Keratinocyte (primary cell): ENCODE measurements around the gene ROPN1L. TPM values are rescaled to one million over a fixed set of nuclear protein-coding genes. Genes with fewer than 3 reads are reported as not detected.

ENCODE experiments used
- DNase-seq: peaks from one replicate; pipeline ENCODE4 v3.0.0-alpha.2; 2011; ENCODE audit warnings: low read depth, missing footprints, low spot score
- FAIRE-seq: peaks from 2 replicates; lab custom pipeline; 2011; peaks lifted over from hg19 to GRCh38; lab: Jason Lieb, UNC
- H2AFZ ChIP-seq: 2 replicates; pipeline ENCODE4 v1.6.0; 2012; ENCODE audit warnings: low read length, control low read depth, inconsistent platforms; ENCODE audit not compliant: control insufficient read depth
- H3K27ac ChIP-seq: 2 replicates; pipeline ENCODE4 v1.5.1; 2011; ENCODE audit warnings: low read length; ENCODE audit not compliant: control insufficient read depth, insufficient read depth
- H3K27me3 ChIP-seq: 3 replicates; pipeline ENCODE4 v1.6.0; 2011; ENCODE audit warnings: low read length; ENCODE audit not compliant: control insufficient read depth, insufficient read depth; ENCODE audit errors: extremely low read depth
- H3K36me3 ChIP-seq, 2 experiments: 2 replicates in 1 of 2; 3 replicates in 1 of 2; pipeline ENCODE4 v1.5.1; 2011; ENCODE audit warnings: low read length in 2 of 2, mild to moderate bottlenecking in 1 of 2; ENCODE audit not compliant: control insufficient read depth in 2 of 2, insufficient read depth in 2 of 2; ENCODE audit errors: extremely low read depth in 1 of 2
- H3K4me1 ChIP-seq: 3 replicates; pipeline ENCODE4 v1.5.1; 2011; ENCODE audit warnings: low read length; ENCODE audit not compliant: control insufficient read depth, insufficient read depth; ENCODE audit errors: extremely low read depth
- H3K4me2 ChIP-seq: 3 replicates; pipeline ENCODE4 v1.6.0; 2011; ENCODE audit warnings: low read depth, low read length; ENCODE audit not compliant: control insufficient read depth, insufficient read depth; ENCODE audit errors: extremely low read depth
- H3K4me3 ChIP-seq, 3 experiments: fragments of 200-600 bp in 1 of 3; sonication (generic) in 1 of 3; 2 replicates in 2 of 3; 3 replicates in 1 of 3; pipeline ENCODE4 v1.5.1; 2011 to 2016; ENCODE audit warnings: low read length in 3 of 3, mild to moderate bottlenecking in 3 of 3, control low read depth in 2 of 3, inconsistent platforms in 1 of 3, low read depth in 1 of 3, mixed read lengths in 1 of 3, mixed run types in 1 of 3, moderate library complexity in 1 of 3; ENCODE audit not compliant: control insufficient read depth in 2 of 3, insufficient read depth in 2 of 3; ENCODE audit errors: extremely low read depth in 1 of 3
- H3K79me2 ChIP-seq: 2 replicates; pipeline ENCODE4 v1.6.0; 2012; ENCODE audit warnings: low read length; ENCODE audit not compliant: control insufficient read depth, insufficient read depth
- H3K9ac ChIP-seq: 3 replicates; pipeline ENCODE4 v1.6.0; 2011; ENCODE audit warnings: low read length; ENCODE audit not compliant: control insufficient read depth, insufficient read depth; ENCODE audit errors: extremely low read depth
- H3K9me1 ChIP-seq: 3 replicates; pipeline ENCODE4 v1.6.0; 2011; ENCODE audit warnings: low read length; ENCODE audit not compliant: control insufficient read depth, insufficient read depth; ENCODE audit errors: extremely low read depth
- H3K9me3 ChIP-seq: 2 replicates; pipeline ENCODE4 v1.5.1; 2012; ENCODE audit warnings: low read depth, low read length; ENCODE audit not compliant: control insufficient read depth
- H4K20me1 ChIP-seq: 3 replicates; pipeline ENCODE4 v1.6.0; 2011; ENCODE audit warnings: low read length; ENCODE audit not compliant: control insufficient read depth, insufficient read depth; ENCODE audit errors: extremely low read depth
- EZH2 ChIP-seq: IDR thresholded peaks from one replicate; pipeline ENCODE4 v1.6.1; 2012; ENCODE audit warnings: inconsistent platforms, mild to moderate bottlenecking, low read length, moderate library complexity
- dilution Hi-C: fragments of 300-500 bp; cut with MboI; formaldehyde crosslinking; loops from one replicate; pipeline ENCODE4 v1.7.0; 2020; ENCODE audit warnings: low sequenced_read_pairs; ENCODE audit not compliant: extremely low pct_ligation_motif_present
- polyA plus RNA-seq, 5 experiments: library from polyadenylated mRNA; depleted of rRNA in 3 of 5; stranded (reverse) in 3 of 5; stranded (forward) in 1 of 5; unstranded in 1 of 5; fragments of >200 nt; gene quantifications; 1 replicate in 1 of 5; 2 replicates in 3 of 5; 3 replicates in 1 of 5; pipeline versions ENCODE4 v1.2.1 to v1.2.3, GENCODE V29; 2011 to 2012; ENCODE audit warnings: missing spikeins in 2 of 5, low read depth in 1 of 5, low replicate concordance in 1 of 5
- TF ChIP-seq, protein P1 (sequence below), 3 experiments: IDR thresholded peaks in 1 of 3; conservative IDR thresholded peaks in 1 of 3; optimal IDR thresholded peaks in 1 of 3; 2 replicates in 2 of 3; 3 replicates in 1 of 3; pipeline versions ENCODE3 to v1.5.1; 2011; ENCODE audit warnings: low read length in 3 of 3, mild to moderate bottlenecking in 3 of 3, moderate library complexity in 2 of 3, control low read depth in 1 of 3, inconsistent platforms in 1 of 3; ENCODE audit not compliant: insufficient read depth in 2 of 3; ENCODE audit errors: extremely low read depth in 1 of 3

ROPN1L gene
- polyA plus RNA-seq, 1 donor (not counting 4 experiments of a cell fraction or from before 2014, with no cell fraction given) = not detected

DNA sequence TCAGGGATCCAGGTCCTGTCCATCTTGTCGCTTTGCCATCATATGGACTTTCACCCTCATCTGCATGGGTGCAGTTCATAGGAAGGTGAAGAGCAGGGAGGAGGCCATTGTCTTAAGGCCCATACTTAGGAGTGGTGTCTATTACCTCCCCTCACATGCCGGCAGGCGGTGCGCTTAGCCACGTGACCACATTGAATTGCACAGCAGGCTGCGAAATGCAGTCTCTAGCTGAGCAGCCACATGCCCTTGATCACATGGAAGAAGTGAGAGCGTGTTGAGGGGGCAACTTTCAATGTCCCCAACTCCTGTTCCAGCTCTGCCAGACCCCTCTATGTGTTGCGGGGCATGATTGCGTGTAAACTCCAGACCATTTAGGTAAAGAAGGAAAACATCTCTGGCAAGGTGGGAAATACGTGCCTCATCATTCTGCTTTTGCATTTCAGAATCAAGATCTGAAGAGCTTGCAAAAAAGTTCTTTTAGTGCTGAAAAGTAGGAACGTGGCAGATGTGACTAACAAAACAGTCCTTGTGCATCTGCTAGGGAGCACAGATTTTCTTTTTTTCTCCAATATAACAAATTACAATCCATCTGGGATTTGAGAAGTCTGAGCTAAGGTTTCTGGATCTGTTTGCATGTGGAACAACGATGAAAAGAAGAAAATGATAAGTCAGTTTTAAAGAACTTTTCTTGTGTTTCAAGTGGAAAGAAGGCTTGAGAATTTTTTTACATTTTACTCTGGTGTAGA lies 34.4 kb downstream of the ROPN1L start:
- Histone ChIP-seq H3K9me3 (no peaks in the 10 kb centered on the region), H3K4me3 (no peak overlapping the region), H3K36me3 (no peaks in the 10 kb centered on the region), H2AFZ (no peak overlapping the region), H3K27ac (no peak overlapping the region), H4K20me1 (no peaks in the 10 kb centered on the region), H3K9me1 (no peaks in the 10 kb centered on the region), H3K27me3 (no peaks in the 10 kb centered on the region), H3K79me2 (no peaks in the 10 kb centered on the region), H3K4me1 (peaks cover 14% of the 10 kb centered on the region), H3K4me2 (no peak overlapping the region), H3K9ac (no peak overlapping the region)
- TF ChIP-seq, protein P1, sequence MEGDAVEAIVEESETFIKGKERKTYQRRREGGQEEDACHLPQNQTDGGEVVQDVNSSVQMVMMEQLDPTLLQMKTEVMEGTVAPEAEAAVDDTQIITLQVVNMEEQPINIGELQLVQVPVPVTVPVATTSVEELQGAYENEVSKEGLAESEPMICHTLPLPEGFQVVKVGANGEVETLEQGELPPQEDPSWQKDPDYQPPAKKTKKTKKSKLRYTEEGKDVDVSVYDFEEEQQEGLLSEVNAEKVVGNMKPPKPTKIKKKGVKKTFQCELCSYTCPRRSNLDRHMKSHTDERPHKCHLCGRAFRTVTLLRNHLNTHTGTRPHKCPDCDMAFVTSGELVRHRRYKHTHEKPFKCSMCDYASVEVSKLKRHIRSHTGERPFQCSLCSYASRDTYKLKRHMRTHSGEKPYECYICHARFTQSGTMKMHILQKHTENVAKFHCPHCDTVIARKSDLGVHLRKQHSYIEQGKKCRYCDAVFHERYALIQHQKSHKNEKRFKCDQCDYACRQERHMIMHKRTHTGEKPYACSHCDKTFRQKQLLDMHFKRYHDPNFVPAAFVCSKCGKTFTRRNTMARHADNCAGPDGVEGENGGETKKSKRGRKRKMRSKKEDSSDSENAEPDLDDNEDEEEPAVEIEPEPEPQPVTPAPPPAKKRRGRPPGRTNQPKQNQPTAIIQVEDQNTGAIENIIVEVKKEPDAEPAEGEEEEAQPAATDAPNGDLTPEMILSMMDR (optimal IDR thresholded peaks at IDR 0.05 in 1 of 3, IDR thresholded peaks at IDR 0.05 in 1 of 3, conservative IDR thresholded peaks at IDR 0.05 in 1 of 3; ENCODE audit: extremely low read depth in 1 of 3, insufficient read depth in 2 of 3, low read length in 3 of 3) = no peak
- no peak for TF ChIP-seq EZH2
- DNase-seq = no peak
- FAIRE-seq = no peak
- dilution Hi-C loops = no loop called here

DNA sequence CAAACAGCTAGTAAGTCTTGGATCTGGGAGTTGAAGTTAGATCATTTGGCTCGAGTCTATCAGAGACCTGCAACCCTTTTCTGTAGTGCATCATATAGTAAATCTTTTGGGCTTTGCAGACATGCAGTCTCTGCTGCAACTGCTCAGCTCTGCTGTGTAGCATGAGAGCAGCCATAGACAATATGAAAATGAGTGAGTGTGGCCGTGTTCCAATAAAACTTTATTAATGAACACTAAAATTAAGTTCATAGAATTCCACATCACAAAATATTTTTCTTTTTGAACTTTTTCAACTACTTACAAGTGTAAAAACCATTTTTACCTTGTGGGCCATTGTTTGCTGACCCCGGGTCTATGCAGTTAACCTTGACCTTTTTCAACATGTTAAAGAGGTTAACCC lies 35.2 kb downstream of the ROPN1L start:
- TF ChIP-seq, protein P1 (optimal IDR thresholded peaks at IDR 0.05 in 1 of 3, IDR thresholded peaks at IDR 0.05 in 1 of 3, conservative IDR thresholded peaks at IDR 0.05 in 1 of 3; ENCODE audit: extremely low read depth in 1 of 3, insufficient read depth in 2 of 3, low read length in 3 of 3) = no peak
- TF ChIP-seq EZH2 = no peak
- Histone ChIP-seq H3K9me1 (no peaks in the 10 kb centered on the region), H3K79me2 (no peaks in the 10 kb centered on the region), H3K9ac (no peak overlapping the region), H3K4me1 (peaks cover 14% of the 10 kb centered on the region), H3K4me2 (no peak overlapping the region), H3K27me3 (no peaks in the 10 kb centered on the region), H3K27ac (no peak overlapping the region), H3K9me3 (no peaks in the 10 kb centered on the region), H4K20me1 (no peaks in the 10 kb centered on the region), H3K4me3 (no peak overlapping the region), H3K36me3 (no peaks in the 10 kb centered on the region), H2AFZ (no peak overlapping the region)
- dilution Hi-C loops = no loop called here
- DNase-seq = no peak
- FAIRE-seq = no peak
